ENCODE measurements around the gene TSPAN9.

GRCh38 chr12:3326850-3327780, 249.9 kb downstream of the TSPAN9 start:
- TF ChIP-seq POLR2A (IDR thresholded peaks at IDR 0.05; ENCODE audit: low read depth) = no peak
- TF ChIP-seq CTCF (IDR thresholded peaks at IDR 0.05) = no peak
